Suprapubic skin (tissue), 3 donors: ENCODE results near the gene HPCAL1.

Experiments used
- CTCF ChIP-seq, 2 donors: fragments of 200-600 bp in 1 of 2; fragments of 450-650 bp in 1 of 2; sonication (generic) in 1 of 2; IDR thresholded peaks; one replicate each; pipeline ENCODE4 v1.5.1; 2016 to 2019; ENCODE audit warnings: antibody characterized with exemption in 2 of 2, mild to moderate bottlenecking in 1 of 2, moderate library complexity in 1 of 2
- POLR2AphosphoS5 ChIP-seq, 3 donors: sonication (generic); formaldehyde crosslinking; IDR thresholded peaks; one replicate each; pipeline ENCODE4 v1.6.1; 2017; ENCODE audit warnings: antibody characterized with exemption in 3 of 3

GRCh38 chr2:10363861-10364610 is 61.3 kb downstream of the HPCAL1 start:
- TF ChIP-seq CTCF (IDR thresholded peaks at IDR 0.05) (no peak), POLR2AphosphoS5 (IDR thresholded peaks at IDR 0.05) (no peak)
